Measurements from ENCODE around the gene TBC1D2.

Gene TBC1D2

DNA sequence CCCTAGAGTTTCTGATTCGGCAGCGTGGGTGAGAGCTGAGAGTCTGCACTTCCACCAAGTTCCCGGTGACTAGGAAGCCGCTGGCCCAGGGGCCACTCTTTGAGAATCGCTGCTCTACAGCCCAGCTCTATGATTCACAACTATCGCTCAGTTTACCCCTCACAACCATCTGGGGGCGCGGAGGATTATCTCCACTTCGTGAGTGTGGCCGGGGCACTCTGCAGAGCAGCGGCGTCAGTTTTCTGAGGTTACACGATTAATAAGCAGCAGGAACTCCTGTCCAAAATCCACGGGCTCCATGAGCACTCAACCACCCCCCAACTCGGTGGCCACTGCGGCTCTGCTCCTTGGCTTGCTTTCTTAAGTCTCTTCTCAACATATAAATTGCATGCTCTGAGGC, 82.3 kb downstream of the TBC1D2 start:
- DNase-seq (ENCODE audit: low read depth), result no peak
- in situ Hi-C loops (cut with HindIII; ENCODE audit: low sequenced_read_pairs), result no loop called here
- TF ChIP-seq, protein P1, sequence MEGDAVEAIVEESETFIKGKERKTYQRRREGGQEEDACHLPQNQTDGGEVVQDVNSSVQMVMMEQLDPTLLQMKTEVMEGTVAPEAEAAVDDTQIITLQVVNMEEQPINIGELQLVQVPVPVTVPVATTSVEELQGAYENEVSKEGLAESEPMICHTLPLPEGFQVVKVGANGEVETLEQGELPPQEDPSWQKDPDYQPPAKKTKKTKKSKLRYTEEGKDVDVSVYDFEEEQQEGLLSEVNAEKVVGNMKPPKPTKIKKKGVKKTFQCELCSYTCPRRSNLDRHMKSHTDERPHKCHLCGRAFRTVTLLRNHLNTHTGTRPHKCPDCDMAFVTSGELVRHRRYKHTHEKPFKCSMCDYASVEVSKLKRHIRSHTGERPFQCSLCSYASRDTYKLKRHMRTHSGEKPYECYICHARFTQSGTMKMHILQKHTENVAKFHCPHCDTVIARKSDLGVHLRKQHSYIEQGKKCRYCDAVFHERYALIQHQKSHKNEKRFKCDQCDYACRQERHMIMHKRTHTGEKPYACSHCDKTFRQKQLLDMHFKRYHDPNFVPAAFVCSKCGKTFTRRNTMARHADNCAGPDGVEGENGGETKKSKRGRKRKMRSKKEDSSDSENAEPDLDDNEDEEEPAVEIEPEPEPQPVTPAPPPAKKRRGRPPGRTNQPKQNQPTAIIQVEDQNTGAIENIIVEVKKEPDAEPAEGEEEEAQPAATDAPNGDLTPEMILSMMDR (IDR thresholded peaks at IDR 0.05; ENCODE audit: low read depth, low read length, missing control alignments), result no peak
- H3K4me3 ChIP-seq (ENCODE audit: low read depth, low read length), result no peak overlapping the region

DNA sequence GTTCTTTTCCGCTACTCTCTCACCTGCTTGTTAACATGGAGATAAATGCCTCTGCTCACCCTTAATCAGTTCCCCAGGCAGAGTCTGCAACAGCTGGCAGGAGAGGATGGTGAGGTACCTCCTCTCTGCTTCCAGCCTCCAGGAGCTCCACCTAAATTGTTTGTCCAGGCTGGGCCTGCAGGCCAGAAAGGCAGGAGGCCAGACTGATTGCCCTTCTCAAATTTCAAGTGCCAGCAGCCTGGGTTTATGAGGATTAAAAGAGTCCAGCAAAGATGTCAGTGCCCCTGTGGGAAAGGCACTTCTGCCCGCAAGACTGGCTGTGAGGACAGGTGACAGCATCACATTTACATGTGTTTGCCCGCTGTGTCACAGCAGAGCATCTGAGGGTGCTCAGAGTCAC, 82.8 kb downstream of the TBC1D2 start:
- no peak for DNase-seq (ENCODE audit: low read depth)
- in situ Hi-C loops (cut with HindIII; ENCODE audit: low sequenced_read_pairs), result no loop called here
- TF ChIP-seq, protein P1 (IDR thresholded peaks at IDR 0.05; ENCODE audit: low read depth, low read length, missing control alignments), result no peak
- H3K4me3 ChIP-seq (ENCODE audit: low read depth, low read length), result no peak overlapping the region

DNA sequence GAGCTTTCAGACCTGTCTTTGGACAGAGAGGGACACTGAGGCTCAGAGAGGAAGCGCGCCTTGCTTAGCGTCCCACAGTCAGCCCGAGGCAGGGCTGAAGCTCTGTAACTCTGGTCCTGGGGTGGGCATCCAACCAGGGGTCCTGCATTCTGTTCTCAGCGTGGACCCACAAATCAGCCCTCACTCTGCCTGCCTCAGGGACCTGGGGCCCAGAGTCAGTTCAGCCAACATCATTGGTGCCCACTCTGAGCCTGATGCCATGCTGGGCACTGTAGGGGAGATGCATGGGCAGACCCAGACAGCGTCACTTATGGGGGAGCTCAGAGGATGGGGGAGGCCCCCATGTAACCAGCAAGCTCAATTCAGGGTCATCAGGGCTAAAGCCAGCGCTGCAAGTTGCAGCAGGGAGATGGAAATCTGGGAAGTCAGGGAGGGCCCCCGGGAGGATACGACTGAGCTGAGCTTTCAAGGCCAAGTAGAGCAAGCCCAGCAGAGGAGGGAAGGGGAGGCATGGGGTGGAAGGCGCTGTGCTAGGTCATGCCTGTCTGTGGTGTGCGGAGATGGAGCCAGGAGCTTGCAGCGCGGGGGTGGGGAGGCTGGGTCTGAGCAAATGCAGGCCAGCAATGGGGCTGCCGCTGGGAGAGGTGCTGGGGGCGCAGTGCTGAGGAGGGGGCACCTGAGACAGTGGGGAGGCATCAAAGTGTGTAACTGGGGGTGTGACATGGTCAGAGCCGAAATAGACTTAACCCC, 84.1 kb downstream of the TBC1D2 start:
- TF ChIP-seq, protein P1 (IDR thresholded peaks at IDR 0.05; ENCODE audit: low read depth, low read length, missing control alignments), result no peak
- in situ Hi-C loops (cut with HindIII; ENCODE audit: low sequenced_read_pairs), result no loop called here
- H3K4me3 ChIP-seq (ENCODE audit: low read depth, low read length), result no peak overlapping the region
- no peak for DNase-seq (ENCODE audit: low read depth)

DNA sequence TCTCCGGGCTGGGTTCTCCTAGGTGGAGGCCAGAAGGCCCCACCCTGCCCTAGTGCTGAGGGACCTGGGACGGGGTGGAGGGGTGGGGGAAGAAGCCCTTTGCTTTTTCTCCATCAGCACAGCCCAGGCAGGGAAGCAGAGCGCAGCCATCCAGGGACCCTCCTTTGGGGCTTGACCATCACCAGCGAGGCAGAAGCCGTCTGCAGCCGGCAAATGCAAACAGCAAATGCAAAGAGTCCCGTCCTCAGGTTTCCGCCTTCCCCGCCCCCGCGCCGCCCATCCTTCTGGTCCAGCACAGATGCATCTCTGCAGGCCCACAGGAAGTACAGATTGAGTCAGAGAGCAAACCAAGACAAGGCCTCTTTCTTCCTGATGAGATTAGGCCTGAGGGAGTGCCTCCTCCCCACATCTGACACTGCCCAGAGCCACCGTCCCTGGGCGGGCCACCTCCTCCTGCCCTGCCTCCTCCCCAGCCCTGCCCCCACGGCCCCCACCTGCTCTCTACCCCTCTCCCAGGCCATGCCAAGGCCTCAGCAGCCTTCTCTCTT, 86.4 kb downstream of the TBC1D2 start:
- no peak overlapping the region for H3K4me3 ChIP-seq (ENCODE audit: low read depth, low read length)
- TF ChIP-seq, protein P1 (IDR thresholded peaks at IDR 0.05; ENCODE audit: low read depth, low read length, missing control alignments), result no peak
- in situ Hi-C loops (cut with HindIII; ENCODE audit: low sequenced_read_pairs), result no loop called here
- DNase-seq (ENCODE audit: low read depth), result no peak

DNA sequence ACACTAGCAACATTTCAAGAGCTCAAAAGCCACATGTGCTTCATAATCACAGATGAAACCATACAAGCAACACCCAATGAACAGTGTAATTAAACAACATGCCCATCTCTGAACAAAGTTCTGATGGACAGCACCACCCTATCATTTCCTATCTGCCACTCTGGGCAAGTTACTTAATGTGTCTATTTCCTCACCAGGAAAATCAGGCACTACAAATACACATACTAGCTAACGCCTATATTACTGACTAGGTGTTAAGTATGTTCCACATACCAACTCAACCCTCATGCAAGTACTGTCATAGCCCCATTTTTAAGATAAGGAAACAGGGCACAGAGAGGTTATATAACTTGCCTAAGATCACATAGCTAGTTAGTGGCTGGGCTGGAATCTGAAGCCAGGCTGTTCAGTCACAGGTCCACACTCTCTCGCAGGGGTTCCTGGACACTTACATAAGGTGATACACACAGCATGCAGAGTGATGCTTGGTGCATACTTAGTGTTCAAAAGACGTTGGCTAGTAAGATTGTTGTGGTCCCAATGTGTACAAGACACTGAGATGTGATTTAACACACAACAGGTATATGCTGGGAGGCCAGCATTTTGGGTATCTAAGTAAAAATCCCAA, 87.2 kb downstream of the TBC1D2 start:
- TF ChIP-seq, protein P1 (IDR thresholded peaks at IDR 0.05; ENCODE audit: low read depth, low read length, missing control alignments), result no peak
- no peak for DNase-seq (ENCODE audit: low read depth)
- H3K4me3 ChIP-seq (ENCODE audit: low read depth, low read length), result no peak overlapping the region
- in situ Hi-C loops (cut with HindIII; ENCODE audit: low sequenced_read_pairs), result no loop called here

DNA sequence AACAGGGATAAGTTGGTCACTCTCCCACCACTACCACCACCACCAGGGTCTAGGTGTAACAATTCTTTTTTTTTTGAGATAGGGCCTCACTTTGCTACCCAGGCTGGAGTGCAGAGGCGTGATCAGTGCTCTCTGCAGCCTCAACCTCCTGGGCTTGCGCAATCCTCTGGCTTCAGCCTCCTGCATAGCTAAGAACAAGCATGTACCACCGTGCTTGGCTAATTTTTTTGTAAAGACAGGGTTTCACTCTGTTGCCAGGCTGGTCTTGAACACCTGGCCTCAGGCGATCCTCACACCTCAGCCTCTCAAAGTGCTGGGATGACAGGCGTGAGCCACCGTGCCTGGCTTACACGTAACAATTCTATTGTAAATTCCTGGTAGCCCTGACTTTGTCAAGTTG, 90.5 kb downstream of the TBC1D2 start:
- in situ Hi-C loops (cut with HindIII; ENCODE audit: low sequenced_read_pairs), result no loop called here
- DNase-seq (ENCODE audit: low read depth), result no peak
- H3K4me3 ChIP-seq (ENCODE audit: low read depth, low read length), result no peak overlapping the region
- TF ChIP-seq, protein P1 (IDR thresholded peaks at IDR 0.05; ENCODE audit: low read depth, low read length, missing control alignments), result no peak
